ENCODE data around the gene PLA2G3. TPM values are rescaled to one million over a fixed set of nuclear protein-coding genes. Genes with fewer than 3 reads are reported as not detected.
A peak's percentile ranks its signal among the peaks of the same experiment; 100 is the strongest.
"Not testable (repeated sequence)": the region's sequence is repeated elsewhere in the genome, so short reads cannot be mapped to it uniquely, and the experiment has no call there.

The PLA2G3 gene
- 0.25 TPM in 1 of 2 replicates, not detected in the other for total RNA-seq (2012; rRNA removed)

DNA sequence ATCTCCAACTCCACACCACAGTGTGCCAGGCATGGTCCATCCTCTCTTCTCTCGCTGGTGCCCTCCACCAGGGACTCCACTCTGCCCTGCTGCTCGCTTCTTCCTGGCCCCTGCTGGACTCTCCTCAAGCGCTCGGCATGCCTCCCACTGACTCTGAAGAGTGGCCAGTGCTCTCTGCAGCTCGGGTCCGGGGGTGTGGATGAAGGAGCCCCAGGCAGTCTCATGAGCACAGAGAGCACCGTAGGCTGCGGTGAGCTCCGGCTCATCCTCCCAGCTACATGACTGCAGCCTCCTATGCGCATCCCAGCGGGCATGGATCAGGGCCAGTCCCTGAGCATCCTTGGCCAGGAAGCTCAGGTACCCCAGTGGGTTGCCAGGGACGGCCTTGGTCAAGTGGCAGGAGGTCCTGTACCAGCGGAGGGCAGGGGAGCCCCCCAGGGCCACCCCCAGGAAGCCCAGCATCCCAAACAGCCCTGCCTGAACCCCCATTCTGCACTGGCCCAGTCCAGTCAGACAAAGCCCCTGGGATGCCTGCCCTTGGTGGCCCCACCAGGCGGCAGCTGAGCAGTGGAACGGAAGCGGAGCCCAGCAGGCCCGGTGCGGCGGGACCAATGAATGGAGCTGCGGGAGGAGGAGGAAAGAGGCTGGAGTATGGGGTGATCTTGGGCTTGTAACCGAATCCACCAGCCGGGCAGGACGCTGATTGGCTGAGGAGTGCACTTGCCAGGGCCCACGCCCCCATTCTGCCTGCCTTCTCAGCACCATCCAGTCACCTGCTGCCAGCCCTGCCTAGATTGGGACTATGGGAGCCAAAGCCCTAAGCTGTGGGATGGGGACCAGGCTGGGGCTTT, at the start of gene PLA2G3:
Gene PLA2G3, minus strand, starts transcription at position 643 of the 851 bp plus-strand sequence. Its CDS starts 154 bp downstream, at position 489.
- H3K4me3 ChIP-seq (ENCODE audit: low read length), result no peak within 1 kb of the TSS
- no peaks in the 10 kb centered on the region for H3K4me1 ChIP-seq (ENCODE audit: control insufficient read depth, insufficient read depth, low read length)
- peaks cover 3% of the 10 kb centered on the region for H3K9me3 ChIP-seq (replicated peaks; ENCODE audit: low read length)
- no peak within 1 kb of the TSS for H3K9ac ChIP-seq (ENCODE audit: low read depth, low read length)
- peaks cover 58% of the 10 kb centered on the region for H3K27me3 ChIP-seq (ENCODE audit: control insufficient read depth, insufficient read depth, low read length)
- H3K36me3 ChIP-seq (ENCODE audit: insufficient read depth, low read length), result no peaks in the 10 kb centered on the region
- no peak within 1 kb of the TSS for H3K4me2 ChIP-seq (ENCODE audit: low read length)

- H3K4me2 ChIP-seq (ENCODE audit: low read length), result no peak overlapping the region
- no peaks in the 10 kb centered on the region for H3K27me3 ChIP-seq (ENCODE audit: control insufficient read depth, insufficient read depth, low read length)
- no peaks in the 10 kb centered on the region for H3K4me1 ChIP-seq (ENCODE audit: control insufficient read depth, insufficient read depth, low read length)
- no peaks in the 10 kb centered on the region for H3K9me3 ChIP-seq (replicated peaks; ENCODE audit: low read length)
- no peak overlapping the region for H3K4me3 ChIP-seq (ENCODE audit: low read length)
- H3K36me3 ChIP-seq (ENCODE audit: insufficient read depth, low read length), result peaks cover 25% of the 10 kb centered on the region
- H3K9ac ChIP-seq (ENCODE audit: low read depth, low read length), result no peak overlapping the region
These were observed 47.3 kb upstream of the PLA2G3 start for GRCh38 chr22:31187627-31188026.

GRCh38 chr22:31185056-31185455, 44.7 kb upstream of the PLA2G3 start:
- no peaks in the 10 kb centered on the region for H3K27me3 ChIP-seq (ENCODE audit: control insufficient read depth, insufficient read depth, low read length)
- H3K4me1 ChIP-seq (ENCODE audit: control insufficient read depth, insufficient read depth, low read length), result no peaks in the 10 kb centered on the region
- no peak overlapping the region for H3K4me2 ChIP-seq (ENCODE audit: low read length)
- no peak overlapping the region for H3K9ac ChIP-seq (ENCODE audit: low read depth, low read length)
- no peak overlapping the region for H3K4me3 ChIP-seq (ENCODE audit: low read length)
- H3K9me3 ChIP-seq (replicated peaks; ENCODE audit: low read length), result no peaks in the 10 kb centered on the region
- peaks cover 25% of the 10 kb centered on the region for H3K36me3 ChIP-seq (ENCODE audit: insufficient read depth, low read length)

DNA sequence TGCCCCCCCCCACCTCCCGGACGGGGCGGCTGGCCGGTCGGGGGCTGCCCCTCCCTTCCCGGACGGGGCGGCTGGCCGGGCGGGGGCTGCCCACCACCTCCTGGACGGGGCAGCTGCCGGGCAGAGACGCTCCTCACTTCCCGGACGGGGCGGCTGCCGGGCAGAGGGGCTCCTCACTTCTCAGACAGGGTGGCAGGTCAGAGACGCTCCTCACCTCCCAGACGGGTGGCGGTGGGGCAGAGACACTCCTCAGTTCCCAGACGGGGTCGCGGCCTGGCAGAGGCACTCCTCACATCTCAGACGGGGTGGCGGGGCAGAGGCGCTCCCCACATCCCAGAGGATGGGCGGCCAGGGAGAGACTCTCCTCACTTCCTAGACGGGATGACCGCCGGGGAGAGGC, 43.7 kb upstream of the PLA2G3 start:
- Histone ChIP-seq H3K9ac (ENCODE audit: low read depth, low read length) (no peak overlapping the region), H3K27me3 (ENCODE audit: control insufficient read depth, insufficient read depth, low read length) (no peaks in the 10 kb centered on the region), H3K36me3 (ENCODE audit: insufficient read depth, low read length) (peaks cover 22% of the 10 kb centered on the region), H3K4me2 (ENCODE audit: low read length) (no peak overlapping the region), H3K4me1 (ENCODE audit: control insufficient read depth, insufficient read depth, low read length) (peaks cover 8% of the 10 kb centered on the region), H3K9me3 (replicated peaks; ENCODE audit: low read length) (no peaks in the 10 kb centered on the region), H3K4me3 (ENCODE audit: low read length) (no peak overlapping the region)

DNA sequence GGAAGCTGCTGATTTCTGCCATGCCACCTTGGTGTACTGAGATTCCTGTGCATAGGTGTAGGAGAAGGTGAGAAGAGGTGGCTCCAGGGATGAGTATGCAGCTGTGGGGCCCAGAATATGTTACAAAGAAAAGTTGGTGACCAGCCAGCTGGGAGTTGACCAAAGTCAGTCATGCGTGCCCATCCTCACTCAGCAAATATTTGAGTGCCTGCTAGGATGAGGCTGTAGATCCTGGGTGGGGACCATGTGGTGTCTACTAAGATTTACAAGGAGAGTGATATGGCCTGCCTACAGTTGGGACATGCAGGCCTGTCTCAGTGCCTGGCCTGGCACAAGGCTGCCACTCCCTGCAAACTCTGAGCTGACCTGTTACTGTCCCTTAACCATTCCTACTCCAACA, 39.0 kb upstream of the PLA2G3 start:
- peaks cover 15% of the 10 kb centered on the region for H3K36me3 ChIP-seq (ENCODE audit: insufficient read depth, low read length)
- H3K9ac ChIP-seq (ENCODE audit: low read depth, low read length), result no peak overlapping the region
- no peaks in the 10 kb centered on the region for H3K9me3 ChIP-seq (replicated peaks; ENCODE audit: low read length)
- H3K27me3 ChIP-seq (ENCODE audit: control insufficient read depth, insufficient read depth, low read length), result no peaks in the 10 kb centered on the region
- H3K4me2 ChIP-seq (ENCODE audit: low read length), result peak overlapping the region; percentile 28
- H3K4me3 ChIP-seq (ENCODE audit: low read length), result no peak overlapping the region
- H3K4me1 ChIP-seq (ENCODE audit: control insufficient read depth, insufficient read depth, low read length), result peaks cover 33% of the 10 kb centered on the region

DNA sequence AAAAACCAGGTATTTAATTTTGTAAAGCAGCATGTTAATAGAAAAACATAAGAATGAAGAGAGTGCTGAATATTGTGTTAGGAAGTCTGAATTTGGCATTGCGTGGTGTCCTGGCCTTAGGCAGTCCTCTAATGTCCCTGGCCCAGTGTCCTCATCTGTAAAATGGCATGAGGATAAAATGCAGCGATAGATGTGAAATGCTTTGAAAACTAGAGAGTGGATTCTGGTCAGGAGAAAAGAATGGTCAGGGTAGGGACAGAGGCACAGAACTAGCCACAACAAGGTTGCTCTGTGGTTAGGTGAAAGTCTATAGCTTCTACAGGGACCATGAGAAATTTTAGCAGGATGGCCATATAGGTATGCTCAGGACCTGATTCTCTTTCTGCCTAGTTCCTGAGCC, 38.6 kb upstream of the PLA2G3 start:
- H3K9me3 ChIP-seq (replicated peaks; ENCODE audit: low read length), result no peaks in the 10 kb centered on the region
- H3K4me1 ChIP-seq (ENCODE audit: control insufficient read depth, insufficient read depth, low read length), result peaks cover 38% of the 10 kb centered on the region
- H3K27me3 ChIP-seq (ENCODE audit: control insufficient read depth, insufficient read depth, low read length), result no peaks in the 10 kb centered on the region
- H3K4me3 ChIP-seq (ENCODE audit: low read length), result no peak overlapping the region
- H3K36me3 ChIP-seq (ENCODE audit: insufficient read depth, low read length), result peaks cover 15% of the 10 kb centered on the region
- H3K4me2 ChIP-seq (ENCODE audit: low read length), result no peak overlapping the region
- H3K9ac ChIP-seq (ENCODE audit: low read depth, low read length), result no peak overlapping the region

- Histone ChIP-seq H3K4me1 (ENCODE audit: control insufficient read depth, insufficient read depth, low read length) (peaks cover 51% of the 10 kb centered on the region), H3K9ac (ENCODE audit: low read depth, low read length) (peak overlapping the region; percentile 59), H3K27me3 (ENCODE audit: control insufficient read depth, insufficient read depth, low read length) (no peaks in the 10 kb centered on the region), H3K4me3 (ENCODE audit: low read length) (no peak overlapping the region), H3K9me3 (replicated peaks; ENCODE audit: low read length) (no peaks in the 10 kb centered on the region), H3K4me2 (ENCODE audit: low read length) (peak overlapping the region; percentile 26), H3K36me3 (ENCODE audit: insufficient read depth, low read length) (peaks cover 15% of the 10 kb centered on the region)
These were observed 37.3 kb upstream of the PLA2G3 start for GRCh38 chr22:31177420-31178162.

GRCh38 chr22:31176923-31177322, 36.6 kb upstream of the PLA2G3 start:
- Histone ChIP-seq H3K27me3 (ENCODE audit: control insufficient read depth, insufficient read depth, low read length) (no peaks in the 10 kb centered on the region), H3K4me1 (ENCODE audit: control insufficient read depth, insufficient read depth, low read length) (peaks cover 55% of the 10 kb centered on the region), H3K9ac (ENCODE audit: low read depth, low read length) (peak overlapping the region; percentile 59), H3K36me3 (ENCODE audit: insufficient read depth, low read length) (peaks cover 8% of the 10 kb centered on the region), H3K4me3 (ENCODE audit: low read length) (no peak overlapping the region), H3K9me3 (replicated peaks; ENCODE audit: low read length) (no peaks in the 10 kb centered on the region), H3K4me2 (ENCODE audit: low read length) (peak overlapping the region; percentile 26)

DNA sequence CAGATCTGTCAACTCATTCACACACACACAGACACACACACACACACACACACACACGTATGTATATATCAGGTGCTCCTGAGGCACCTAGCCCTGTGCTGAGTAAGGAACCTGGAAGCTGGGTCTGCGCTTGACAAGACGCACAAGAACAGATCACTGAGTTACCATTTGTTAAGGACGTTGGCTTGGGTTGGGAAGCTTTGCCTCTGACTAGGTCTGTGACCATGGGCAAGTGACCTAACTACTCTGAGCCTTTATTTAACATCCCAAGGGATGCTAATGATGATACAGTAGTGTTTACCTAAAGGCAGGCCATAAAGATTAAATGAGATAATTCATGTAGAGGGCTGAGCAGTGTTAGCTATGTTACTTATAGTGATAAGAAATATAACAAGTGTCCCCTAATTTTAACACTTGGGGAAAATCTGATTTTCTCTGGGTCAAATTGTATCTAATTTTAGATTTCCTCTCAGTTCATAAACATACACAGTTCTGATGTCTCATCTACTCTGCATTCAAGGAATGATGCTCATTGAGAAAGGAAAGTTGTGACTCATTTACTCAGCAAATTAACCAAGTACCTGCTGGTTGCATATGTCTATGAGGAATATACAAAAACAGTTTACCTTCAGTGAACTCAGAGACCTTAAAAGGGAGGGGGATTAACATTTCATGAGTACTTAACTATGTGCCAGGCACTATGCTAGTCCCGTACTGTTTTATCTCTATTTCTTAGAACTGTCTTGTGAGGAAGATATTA, 33.3 kb upstream of the PLA2G3 start:
- Histone ChIP-seq H3K4me2 (ENCODE audit: low read length) (peak overlapping the region; percentile 70), H3K9ac (ENCODE audit: low read depth, low read length) (peak overlapping the region; percentile 69), H3K4me1 (ENCODE audit: control insufficient read depth, insufficient read depth, low read length) (peaks cover 47% of the 10 kb centered on the region), H3K9me3 (replicated peaks; ENCODE audit: low read length) (no peaks in the 10 kb centered on the region), H3K36me3 (ENCODE audit: insufficient read depth, low read length) (peaks cover 8% of the 10 kb centered on the region), H3K27me3 (ENCODE audit: control insufficient read depth, insufficient read depth, low read length) (no peaks in the 10 kb centered on the region), H3K4me3 (ENCODE audit: low read length) (peak overlapping the region; percentile 37)

- H3K4me1 ChIP-seq (ENCODE audit: control insufficient read depth, insufficient read depth, low read length), result peaks cover 34% of the 10 kb centered on the region
- H3K4me2 ChIP-seq (ENCODE audit: low read length); H3K9ac ChIP-seq (ENCODE audit: low read depth, low read length); H3K4me3 ChIP-seq (ENCODE audit: low read length); H3K36me3 ChIP-seq (ENCODE audit: insufficient read depth, low read length); H3K27me3 ChIP-seq (ENCODE audit: control insufficient read depth, insufficient read depth, low read length); H3K9me3 ChIP-seq (replicated peaks; ENCODE audit: low read length): not testable (repeated sequence)
These were observed 31.4 kb upstream of the PLA2G3 start for GRCh38 chr22:31171734-31172133.

GRCh38 chr22:31170971-31171370, 30.7 kb upstream of the PLA2G3 start:
- no peak overlapping the region for H3K9ac ChIP-seq (ENCODE audit: low read depth, low read length)
- H3K36me3 ChIP-seq (ENCODE audit: insufficient read depth, low read length), result peaks cover 4% of the 10 kb centered on the region
- no peak overlapping the region for H3K4me3 ChIP-seq (ENCODE audit: low read length)
- H3K4me1 ChIP-seq (ENCODE audit: control insufficient read depth, insufficient read depth, low read length), result peaks cover 32% of the 10 kb centered on the region
- no peak overlapping the region for H3K4me2 ChIP-seq (ENCODE audit: low read length)
- H3K27me3 ChIP-seq (ENCODE audit: control insufficient read depth, insufficient read depth, low read length), result no peaks in the 10 kb centered on the region
- H3K9me3 ChIP-seq (replicated peaks; ENCODE audit: low read length), result no peaks in the 10 kb centered on the region

Data from skeletal muscle satellite cell (primary cell).